OCI-LY7 (cell line): ENCODE results near the gene KIAA0930. TPM values are rescaled to one million over a fixed set of nuclear protein-coding genes. Genes with fewer than 3 reads are reported as not detected.
A peak's percentile ranks its signal among the peaks of the same experiment; 100 is the strongest.

Experiments
- BruUV-seq: library from RNA; stranded (reverse); fragments of 400-500 nt; replicated peaks from 2 replicates; lab custom pipeline; 2021; lab: Mats Ljungman, UMichigan
- CTCF ChIA-PET: fragments of 300-600 bp; sonication (Branson Sonifier 250); formaldehyde crosslinking; loops from one replicate; lab custom pipeline; 2022; ENCODE audit warnings: antibody characterized with exemption; ENCODE audit not compliant: unreplicated experiment; lab: Charles Lee
- POLR2A ChIA-PET: fragments of 300-600 bp; sonication (Branson Sonifier 250); formaldehyde crosslinking; loops from one replicate; lab custom pipeline; 2022; ENCODE audit warnings: antibody characterized with exemption; lab: Charles Lee
- DNase-seq: peaks from one replicate; pipeline ENCODE4 v3.0.0-alpha.2; 2015; ENCODE audit warnings: low spot score
- H2AFZ ChIP-seq: fragments of 200-600 bp; sonication (generic), shearing (Covaris generic); 2 replicates; pipeline ENCODE4 v1.6.1; 2014; ENCODE audit warnings: mild to moderate bottlenecking, antibody characterized with exemption, low read length, moderate library complexity
- H3K27ac ChIP-seq: fragments of 200-600 bp; sonication (generic); 2 replicates; pipeline ENCODE4 v1.5.1; 2014; ENCODE audit warnings: mixed run types, low read depth, mild to moderate bottlenecking, moderate library complexity, low read length, inconsistent platforms; ENCODE audit not compliant: poor library complexity, severe bottlenecking
- H3K36me3 ChIP-seq: fragments of 200-600 bp; sonication (generic); 2 replicates; pipeline ENCODE4 v1.6.1; 2014; ENCODE audit warnings: mild to moderate bottlenecking, antibody characterized with exemption, low read length, moderate library complexity, mixed read lengths; ENCODE audit not compliant: insufficient read depth
- H3K4me1 ChIP-seq: fragments of 200-600 bp; sonication (generic); 2 replicates; pipeline ENCODE4 v1.5.1; 2014; ENCODE audit warnings: mild to moderate bottlenecking, low read length; ENCODE audit not compliant: insufficient read depth, poor library complexity, severe bottlenecking
- H3K4me2 ChIP-seq: fragments of 200-600 bp; sonication (generic); 2 replicates; pipeline ENCODE4 v1.6.1; 2014; ENCODE audit warnings: mild to moderate bottlenecking, low read length
- H3K4me3 ChIP-seq: fragments of 200-600 bp; sonication (generic); 2 replicates; pipeline ENCODE4 v1.5.1; 2014; ENCODE audit warnings: mild to moderate bottlenecking, low read depth, low read length; ENCODE audit not compliant: poor library complexity, severe bottlenecking
- H3K79me2 ChIP-seq: fragments of 200-600 bp; sonication (generic); 2 replicates; pipeline ENCODE4 v1.6.1; 2016; ENCODE audit warnings: low read depth, mild to moderate bottlenecking, low read length, moderate library complexity, mixed read lengths; ENCODE audit not compliant: insufficient read depth
- H3K9me2 ChIP-seq: fragments of 200-600 bp; sonication (generic); 2 replicates; pipeline ENCODE4 v1.6.1; 2016; ENCODE audit warnings: mild to moderate bottlenecking, low read length, mixed read lengths; ENCODE audit not compliant: insufficient read depth
- H3K9me3 ChIP-seq: fragments of 200-600 bp; sonication (generic); 2 replicates; pipeline ENCODE4 v1.6.1; 2014; ENCODE audit warnings: mild to moderate bottlenecking, mixed run types, low read length, mixed read lengths
- H4K20me1 ChIP-seq: fragments of 200-600 bp; sonication (generic); 2 replicates; pipeline ENCODE4 v1.6.1; 2014; ENCODE audit warnings: mild to moderate bottlenecking, antibody characterized with exemption, low read length, moderate library complexity, mixed read lengths; ENCODE audit not compliant: insufficient read depth
- CTCF ChIP-seq: fragments of 200-600 bp; sonication (generic); conservative IDR thresholded peaks from 2 replicates; pipeline ENCODE4 v1.5.1; 2014; ENCODE audit warnings: mild to moderate bottlenecking, antibody characterized with exemption, low read length, moderate library complexity, mixed read lengths
- EZH2phosphoT487 ChIP-seq: fragments of 200-600 bp; sonication (generic); IDR thresholded peaks from 2 replicates; pipeline ENCODE4 v1.6.1; 2018; ENCODE audit warnings: low read depth, borderline replicate concordance, mild to moderate bottlenecking, mixed run types, antibody characterized with exemption, low read length, moderate library complexity, mixed read lengths
- intact Hi-C: fragments of 100-400 bp; cut with micrococcal nuclease; formaldehyde crosslinking; loops from one replicate; pipeline ENCODE4 v1.10.0; 2022; ENCODE audit not compliant: unreplicated experiment
- total RNA-seq, 2 experiments: library from RNA; depleted of rRNA in 1 of 2; stranded (reverse); fragments of >200 nt in 1 of 2; shearing (Covaris generic) in 1 of 2; gene quantifications; 2 replicates each; pipeline ENCODE4 v1.2.3, GENCODE V29; 2014 to 2022

KIAA0930 gene
- total RNA-seq, 2 experiments from 2014 or later: 80.7 to 93.9 TPM

- peaks cover 11% of the 10 kb centered on the region for H3K4me1 ChIP-seq
- intact Hi-C loops: no loop called here
- no peaks in the 10 kb centered on the region for H3K9me2 ChIP-seq
- no TSS peak for BruUV-seq
- CTCF ChIA-PET: no interaction called here
- H3K27ac ChIP-seq: no peak overlapping the region
- no peak overlapping the region for H3K4me2 ChIP-seq
- POLR2A ChIA-PET: no interaction called here
- peaks cover 63% of the 10 kb centered on the region for H3K36me3 ChIP-seq
- no peak overlapping the region for H2AFZ ChIP-seq
- DNase-seq: no peak
- no peaks in the 10 kb centered on the region for H3K9me3 ChIP-seq
- TF ChIP-seq EZH2phosphoT487: no peak
- TF ChIP-seq CTCF: peak; percentile 83
- H4K20me1 ChIP-seq: no peaks in the 10 kb centered on the region; the same call in 1 of the 2 replicates
- peaks cover 18% of the 10 kb centered on the region for H3K79me2 ChIP-seq
- no peak overlapping the region for H3K4me3 ChIP-seq
These were observed 31.5 kb downstream of the KIAA0930 start for GRCh38 chr22:45208993-45209838.

GRCh38 chr22:45208696-45208992 lies 32.0 kb downstream of the KIAA0930 start:
- TF ChIP-seq CTCF (no peak), EZH2phosphoT487 (no peak)
- Histone ChIP-seq H3K36me3 (peaks cover 69% of the 10 kb centered on the region), H3K79me2 (peaks cover 12% of the 10 kb centered on the region), H3K9me2 (no peaks in the 10 kb centered on the region), H4K20me1 (no peaks in the 10 kb centered on the region; the same call in 1 of the 2 replicates), H3K27ac (no peak overlapping the region), H3K9me3 (no peaks in the 10 kb centered on the region), H3K4me1 (peaks cover 5% of the 10 kb centered on the region), H2AFZ (no peak overlapping the region), H3K4me3 (no peak overlapping the region), H3K4me2 (no peak overlapping the region)
- no TSS peak for BruUV-seq
- no peak for DNase-seq
- POLR2A ChIA-PET: no interaction called here
- CTCF ChIA-PET: interaction anchor here (0.5 to 1.1 kb wide), 2 partner anchors 12 to 55 kb away, joined by 3 read pairs; no protein-coding TSS in a partner anchor
- intact Hi-C loops: no loop called here
